ENCODE data around the gene HP1BP3.
"Not testable (repeated sequence)": the region's sequence is repeated elsewhere in the genome, so short reads cannot be mapped to it uniquely, and the experiment has no call there.

HP1BP3 gene

GRCh38 chr1:20792196-20792595 is 5.1 kb upstream of the HP1BP3 start:
- no peaks in the 10 kb centered on the region for H3K27me3 ChIP-seq (ENCODE audit: control insufficient read depth, low read length)
- H3K4me2 ChIP-seq (ENCODE audit: low read length), result no peak overlapping the region
- TF ChIP-seq CTCF (IDR thresholded peaks at IDR 0.05; ENCODE audit: low read depth, low read length, poor library complexity, severe bottlenecking), result no peak
- TF ChIP-seq EZH2phosphoT487 (IDR thresholded peaks at IDR 0.05; ENCODE audit: borderline replicate concordance, low read length), result no peak
- H3K4me3 ChIP-seq (ENCODE audit: low read length), result no peak overlapping the region
- H3K27ac ChIP-seq (ENCODE audit: low read depth, low read length), result no peak overlapping the region
- peaks cover 11% of the 10 kb centered on the region for H3K4me1 ChIP-seq (ENCODE audit: control insufficient read depth, low read length)
- no peaks in the 10 kb centered on the region for H4K20me1 ChIP-seq (ENCODE audit: control insufficient read depth, insufficient read depth, low read depth, low read length)
- H3K36me3 ChIP-seq (ENCODE audit: control insufficient read depth, low read length), result no peaks in the 10 kb centered on the region
- H3K9me2 ChIP-seq (replicated peaks; ENCODE audit: control insufficient read depth, low read length), result no peaks in the 10 kb centered on the region
- 0 out of 2 replicates have a peak, but pooled peaks cover 2% of the 10 kb centered on the region for H3K79me2 ChIP-seq (ENCODE audit: control insufficient read depth, low read length)
- peaks cover 6% of the 10 kb centered on the region; the same call in 1 of the 2 replicates for H3F3A ChIP-seq (ENCODE audit: control insufficient read depth, insufficient read depth)
- no peaks in the 10 kb centered on the region for H3K9me3 ChIP-seq (ENCODE audit: control insufficient read depth, insufficient read depth, low read length)

- H3K9me3 ChIP-seq (ENCODE audit: control insufficient read depth, insufficient read depth, low read length), result no peaks in the 10 kb centered on the region
- no peak overlapping the region for H3K27ac ChIP-seq (ENCODE audit: low read depth, low read length)
- H3K36me3 ChIP-seq (ENCODE audit: control insufficient read depth, low read length), result peaks cover 6% of the 10 kb centered on the region
- peaks cover 11% of the 10 kb centered on the region for H3K4me1 ChIP-seq (ENCODE audit: control insufficient read depth, low read length)
- peaks cover 10% of the 10 kb centered on the region for H3K79me2 ChIP-seq (ENCODE audit: control insufficient read depth, low read length)
- no peak for TF ChIP-seq CTCF (IDR thresholded peaks at IDR 0.05; ENCODE audit: low read depth, low read length, poor library complexity, severe bottlenecking)
- no peak for TF ChIP-seq EZH2phosphoT487 (IDR thresholded peaks at IDR 0.05; ENCODE audit: borderline replicate concordance, low read length)
- 0 out of 2 replicates have a peak, but pooled peaks cover under 1% of the 10 kb centered on the region for H4K20me1 ChIP-seq (ENCODE audit: control insufficient read depth, insufficient read depth, low read depth, low read length)
- no peak overlapping the region for H3K4me2 ChIP-seq (ENCODE audit: low read length)
- no peaks in the 10 kb centered on the region for H3K9me2 ChIP-seq (replicated peaks; ENCODE audit: control insufficient read depth, low read length)
- no peak overlapping the region for H3K4me3 ChIP-seq (ENCODE audit: low read length)
- peaks cover 6% of the 10 kb centered on the region; the same call in 1 of the 2 replicates for H3F3A ChIP-seq (ENCODE audit: control insufficient read depth, insufficient read depth)
- H3K27me3 ChIP-seq (ENCODE audit: control insufficient read depth, low read length), result no peaks in the 10 kb centered on the region
These were observed 3.7 kb upstream of the HP1BP3 start for GRCh38 chr1:20790785-20791184.

GRCh38 chr1:20789598-20789997 is 2.5 kb upstream of the HP1BP3 start:
- H3K27ac ChIP-seq (ENCODE audit: low read depth, low read length); H3F3A ChIP-seq (ENCODE audit: control insufficient read depth, insufficient read depth); H3K9me3 ChIP-seq (ENCODE audit: control insufficient read depth, insufficient read depth, low read length); H3K4me2 ChIP-seq (ENCODE audit: low read length); H3K4me3 ChIP-seq (ENCODE audit: low read length); H3K9me2 ChIP-seq (replicated peaks; ENCODE audit: control insufficient read depth, low read length); H3K27me3 ChIP-seq (ENCODE audit: control insufficient read depth, low read length): not testable (repeated sequence)
- H4K20me1 ChIP-seq (ENCODE audit: control insufficient read depth, insufficient read depth, low read depth, low read length), result peaks cover 11% of the 10 kb centered on the region; the same call in 1 of the 2 replicates
- H3K4me1 ChIP-seq (ENCODE audit: control insufficient read depth, low read length), result peaks cover 17% of the 10 kb centered on the region
- peaks cover 18% of the 10 kb centered on the region for H3K36me3 ChIP-seq (ENCODE audit: control insufficient read depth, low read length)
- H3K79me2 ChIP-seq (ENCODE audit: control insufficient read depth, low read length), result peaks cover 22% of the 10 kb centered on the region

GRCh38 chr1:20787840-20788795 is 1.0 kb upstream of the HP1BP3 start:
- no peaks in the 10 kb centered on the region for H3K27me3 ChIP-seq (ENCODE audit: control insufficient read depth, low read length)
- no peaks in the 10 kb centered on the region for H3K9me3 ChIP-seq (ENCODE audit: control insufficient read depth, insufficient read depth, low read length)
- H3K27ac ChIP-seq (ENCODE audit: low read depth, low read length), result peak overlapping the region; percentile 79

More at GRCh38 chr1:20787840-20788795, 1.0 kb upstream of the HP1BP3 start:
- peaks cover 36% of the 10 kb centered on the region for H3K79me2 ChIP-seq (ENCODE audit: control insufficient read depth, low read length)
- H3K36me3 ChIP-seq (ENCODE audit: control insufficient read depth, low read length), result peaks cover 30% of the 10 kb centered on the region
- H3F3A ChIP-seq (ENCODE audit: control insufficient read depth, insufficient read depth), result peaks cover 6% of the 10 kb centered on the region; the same call in 1 of the 2 replicates
- H4K20me1 ChIP-seq (ENCODE audit: control insufficient read depth, insufficient read depth, low read depth, low read length), result peaks cover 19% of the 10 kb centered on the region; the same call in 1 of the 2 replicates
- peak overlapping the region; percentile 80 for H3K4me3 ChIP-seq (ENCODE audit: low read length)
- TF ChIP-seq EZH2phosphoT487 (IDR thresholded peaks at IDR 0.05; ENCODE audit: borderline replicate concordance, low read length), result no peak
- TF ChIP-seq CTCF (IDR thresholded peaks at IDR 0.05; ENCODE audit: low read depth, low read length, poor library complexity, severe bottlenecking), result no peak
- peak overlapping the region; percentile 78 for H3K4me2 ChIP-seq (ENCODE audit: low read length)
- H3K9me2 ChIP-seq (replicated peaks; ENCODE audit: control insufficient read depth, low read length), result no peaks in the 10 kb centered on the region
- peaks cover 27% of the 10 kb centered on the region for H3K4me1 ChIP-seq (ENCODE audit: control insufficient read depth, low read length)

Data from DOHH2 (cell line).